ENCODE data around the gene OPN1SW.

Gene OPN1SW

GRCh38 chr7:128775744-128776474, at the start of gene OPN1SW:
Gene OPN1SW (minus strand): TSS chr7:128775794. CDS start chr7:128775781, 13 bp downstream.
- DNase-seq (ENCODE audit: low read depth): no peak

- no peak for DNase-seq (ENCODE audit: low read depth)
These were observed 46.1 kb upstream of the OPN1SW start for GRCh38 chr7:128821724-128822123.

GRCh38 chr7:128818694-128819093, 43.1 kb upstream of the OPN1SW start:
- no peak for DNase-seq (ENCODE audit: low read depth)

- no peak for DNase-seq (ENCODE audit: low read depth)
These were observed 39.8 kb upstream of the OPN1SW start for GRCh38 chr7:128815289-128815942.

- no peak for DNase-seq (ENCODE audit: low read depth)
These were observed 38.9 kb upstream of the OPN1SW start for GRCh38 chr7:128814499-128814898.

- DNase-seq (ENCODE audit: low read depth): no peak
These were observed 37.0 kb upstream of the OPN1SW start for GRCh38 chr7:128812514-128813168.

GRCh38 chr7:128811631-128812430, 36.2 kb upstream of the OPN1SW start:
- no peak for DNase-seq (ENCODE audit: low read depth)

GRCh38 chr7:128810997-128811396, 35.4 kb upstream of the OPN1SW start:
- DNase-seq (ENCODE audit: low read depth): no peak

GRCh38 chr7:128810473-128810872, 34.9 kb upstream of the OPN1SW start:
- no peak for DNase-seq (ENCODE audit: low read depth)

GRCh38 chr7:128809363-128809762, 33.8 kb upstream of the OPN1SW start:
- no peak for DNase-seq (ENCODE audit: low read depth)

GRCh38 chr7:128807191-128807590, 31.6 kb upstream of the OPN1SW start:
- DNase-seq (ENCODE audit: low read depth): no peak

- DNase-seq (ENCODE audit: low read depth): no peak
These were observed 29.6 kb upstream of the OPN1SW start for GRCh38 chr7:128805225-128805624.

GRCh38 chr7:128804484-128804883, 28.9 kb upstream of the OPN1SW start:
- DNase-seq (ENCODE audit: low read depth): no peak

GRCh38 chr7:128801667-128802418, 26.2 kb upstream of the OPN1SW start:
- no peak for DNase-seq (ENCODE audit: low read depth)

GRCh38 chr7:128801003-128801402, 25.4 kb upstream of the OPN1SW start:
- DNase-seq (ENCODE audit: low read depth): no peak

- no peak for DNase-seq (ENCODE audit: low read depth)
These were observed 25.0 kb upstream of the OPN1SW start for GRCh38 chr7:128800567-128800966.

GRCh38 chr7:128799451-128799850, 23.9 kb upstream of the OPN1SW start:
- DNase-seq (ENCODE audit: low read depth): no peak

- no peak for DNase-seq (ENCODE audit: low read depth)
These were observed 20.7 kb upstream of the OPN1SW start for GRCh38 chr7:128796327-128796726.

- no peak for DNase-seq (ENCODE audit: low read depth)
These were observed 19.5 kb upstream of the OPN1SW start for GRCh38 chr7:128795129-128795528.

GRCh38 chr7:128794436-128794835, 18.8 kb upstream of the OPN1SW start:
- no peak for DNase-seq (ENCODE audit: low read depth)

- no peak for DNase-seq (ENCODE audit: low read depth)
These were observed 18.4 kb upstream of the OPN1SW start for GRCh38 chr7:128794020-128794419.

- DNase-seq (ENCODE audit: low read depth): no peak
These were observed 17.6 kb upstream of the OPN1SW start for GRCh38 chr7:128793181-128793547.

Data from stimulated activated CD4-positive, alpha-beta T cell treated with anti-CD3 and anti-CD28 coated beads, Interleukin-2, amount 100 ng/mL, for 4 hours (primary cell).